GM19043 (cell line): ENCODE results near the gene CD44.

Experiments
- ATAC-seq: cut with Tn5 transposase; IDR thresholded peaks from one replicate; pipeline ENCODE4 v1.9.1; 2021; ENCODE audit warnings: low read depth; ENCODE audit not compliant: unreplicated experiment

CD44 gene

DNA sequence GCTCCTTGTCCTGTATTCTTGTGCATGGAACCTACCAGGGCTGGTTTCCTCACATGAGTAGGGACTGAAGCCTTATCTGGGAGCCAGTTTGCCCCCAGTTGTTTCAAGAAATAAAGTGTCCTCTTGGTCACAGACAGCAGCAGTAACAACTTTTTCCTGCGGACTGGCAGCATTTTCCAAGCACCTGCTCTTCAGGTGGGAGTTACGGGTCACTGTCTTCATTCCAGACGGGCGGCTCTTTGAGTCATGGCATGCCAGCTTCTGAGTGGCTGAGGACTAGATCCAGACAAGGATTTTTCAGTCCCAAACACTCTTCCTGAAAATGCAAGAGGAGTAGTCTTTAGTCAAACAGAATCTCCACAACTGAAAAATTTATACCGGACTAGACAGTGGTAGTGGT lies 2.7 kb upstream of the CD44 start:
- ATAC-seq = no peak

DNA sequence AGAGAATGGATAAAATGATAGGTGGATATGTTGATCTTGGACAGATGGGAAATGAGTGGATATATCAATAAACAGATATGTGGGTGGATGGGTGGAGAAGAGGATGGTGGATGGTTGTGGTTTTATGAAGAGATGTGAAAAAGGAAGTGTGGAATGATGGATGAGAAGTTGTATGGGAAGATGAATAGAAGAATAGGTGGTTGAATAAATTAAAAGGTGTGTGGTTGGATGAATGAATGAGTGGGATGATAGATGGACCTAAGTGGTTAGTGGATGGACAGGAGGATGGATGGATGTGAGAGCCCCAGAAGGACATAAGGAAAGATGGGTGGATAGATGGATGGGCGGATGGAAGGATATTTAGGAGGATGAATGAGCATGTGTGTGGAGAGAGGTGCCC lies 913 bp upstream of the CD44 start:
- ATAC-seq = no peak

DNA sequence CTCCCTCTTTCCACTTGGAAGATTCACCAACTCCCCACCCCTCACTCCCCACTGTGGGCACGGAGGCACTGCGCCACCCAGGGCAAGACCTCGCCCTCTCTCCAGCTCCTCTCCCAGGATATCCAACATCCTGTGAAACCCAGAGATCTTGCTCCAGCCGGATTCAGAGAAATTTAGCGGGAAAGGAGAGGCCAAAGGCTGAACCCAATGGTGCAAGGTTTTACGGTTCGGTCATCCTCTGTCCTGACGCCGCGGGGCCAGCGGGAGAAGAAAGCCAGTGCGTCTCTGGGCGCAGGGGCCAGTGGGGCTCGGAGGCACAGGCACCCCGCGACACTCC lies 397 bp upstream of the CD44 start:
- ATAC-seq = no peak

DNA sequence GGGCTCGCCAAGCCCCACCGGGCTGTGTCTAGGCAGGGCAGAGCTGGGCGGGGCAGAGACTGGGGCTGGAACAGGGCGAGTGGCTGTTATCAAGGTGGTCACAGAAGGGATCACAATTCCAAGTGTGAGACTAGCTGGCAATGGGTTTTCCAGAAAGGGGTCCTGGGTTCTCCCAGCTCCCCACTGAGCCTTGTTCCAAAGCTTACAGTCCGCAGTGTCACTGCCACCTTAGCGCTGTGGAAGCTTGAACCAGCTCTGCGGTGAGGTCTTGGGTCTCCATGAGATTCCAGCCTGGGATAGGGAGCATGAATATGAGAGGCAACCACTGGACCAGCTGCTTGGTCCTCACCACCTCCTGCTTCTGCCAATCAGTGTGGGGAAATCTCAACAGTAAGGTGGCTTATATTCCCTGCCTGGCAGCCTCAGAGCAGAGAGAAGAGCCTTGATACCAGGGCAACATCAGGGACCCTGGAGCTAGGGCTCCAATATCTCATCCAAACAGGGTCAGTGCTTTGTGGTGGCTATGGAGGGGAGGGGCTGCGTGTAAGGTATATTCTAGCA lies 831 bp downstream of the CD44 start:
- ATAC-seq = no peak

DNA sequence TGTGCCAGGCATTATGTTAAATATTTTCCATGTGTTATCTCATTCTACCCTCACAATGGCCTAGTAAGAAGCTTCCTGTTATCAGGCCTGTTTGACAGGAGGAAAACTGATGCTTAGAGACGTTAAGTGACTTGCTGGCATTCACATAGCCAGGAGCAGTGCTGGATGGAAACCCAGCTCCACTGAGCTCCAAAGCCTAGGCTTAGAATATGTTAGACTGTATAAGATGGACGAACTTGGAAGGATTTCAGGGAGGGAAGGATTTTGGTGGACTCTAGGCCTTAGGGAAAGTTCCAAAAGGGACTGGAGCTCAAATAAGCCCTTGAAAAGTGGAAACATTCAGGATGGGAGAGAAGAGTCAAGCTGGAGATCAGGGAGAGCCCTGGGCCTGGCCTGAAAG lies 2.1 kb downstream of the CD44 start:
- ATAC-seq = no peak

DNA sequence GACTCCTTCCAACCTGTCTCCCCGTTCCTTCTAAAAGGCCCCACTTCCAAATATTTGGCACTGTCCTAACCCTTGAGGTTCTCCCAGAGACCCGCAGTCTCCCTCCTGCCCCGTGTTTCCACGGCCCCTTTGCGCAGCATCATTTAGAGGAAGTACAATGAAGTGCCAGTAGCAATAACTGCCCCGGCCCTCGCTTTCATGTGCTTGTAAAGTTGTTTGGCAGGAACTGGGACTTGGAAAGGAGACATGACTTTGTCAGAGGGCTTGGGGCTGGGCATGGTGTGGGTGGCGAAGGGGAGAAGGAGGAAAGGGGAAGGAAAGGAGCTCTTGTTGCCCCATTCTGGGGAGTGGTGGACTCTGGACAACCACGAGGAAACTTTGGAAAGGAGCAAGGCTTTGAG lies 2.6 kb downstream of the CD44 start:
- ATAC-seq = no peak

DNA sequence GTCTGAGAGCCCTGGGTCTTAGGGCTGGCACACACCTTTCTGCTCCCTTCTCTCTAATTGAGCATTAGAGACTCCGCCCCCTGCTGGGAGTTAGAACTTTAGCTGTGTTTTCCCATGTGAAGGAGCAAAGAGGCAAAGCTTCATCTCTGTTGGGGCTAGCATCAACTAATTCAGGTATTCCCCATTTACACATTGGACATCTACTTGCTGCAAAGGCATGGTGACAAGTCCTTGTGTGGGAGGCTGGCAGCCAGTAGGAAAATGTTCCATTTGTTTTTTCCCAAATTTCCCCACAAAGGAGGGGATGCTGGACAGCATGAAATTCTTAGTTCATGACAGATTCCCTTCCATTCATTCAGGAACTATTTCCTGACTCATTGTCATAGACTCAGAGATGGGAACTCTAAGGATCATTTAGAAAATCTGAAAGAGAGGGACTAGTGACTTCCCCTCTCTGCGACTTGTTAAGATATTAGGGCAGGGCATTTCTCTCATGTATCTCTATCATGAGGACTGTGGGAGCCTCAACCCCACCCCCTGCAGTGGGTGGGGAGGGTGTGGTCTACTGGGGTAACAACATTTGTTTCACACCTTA lies 3.6 kb downstream of the CD44 start:
- no peak for ATAC-seq

DNA sequence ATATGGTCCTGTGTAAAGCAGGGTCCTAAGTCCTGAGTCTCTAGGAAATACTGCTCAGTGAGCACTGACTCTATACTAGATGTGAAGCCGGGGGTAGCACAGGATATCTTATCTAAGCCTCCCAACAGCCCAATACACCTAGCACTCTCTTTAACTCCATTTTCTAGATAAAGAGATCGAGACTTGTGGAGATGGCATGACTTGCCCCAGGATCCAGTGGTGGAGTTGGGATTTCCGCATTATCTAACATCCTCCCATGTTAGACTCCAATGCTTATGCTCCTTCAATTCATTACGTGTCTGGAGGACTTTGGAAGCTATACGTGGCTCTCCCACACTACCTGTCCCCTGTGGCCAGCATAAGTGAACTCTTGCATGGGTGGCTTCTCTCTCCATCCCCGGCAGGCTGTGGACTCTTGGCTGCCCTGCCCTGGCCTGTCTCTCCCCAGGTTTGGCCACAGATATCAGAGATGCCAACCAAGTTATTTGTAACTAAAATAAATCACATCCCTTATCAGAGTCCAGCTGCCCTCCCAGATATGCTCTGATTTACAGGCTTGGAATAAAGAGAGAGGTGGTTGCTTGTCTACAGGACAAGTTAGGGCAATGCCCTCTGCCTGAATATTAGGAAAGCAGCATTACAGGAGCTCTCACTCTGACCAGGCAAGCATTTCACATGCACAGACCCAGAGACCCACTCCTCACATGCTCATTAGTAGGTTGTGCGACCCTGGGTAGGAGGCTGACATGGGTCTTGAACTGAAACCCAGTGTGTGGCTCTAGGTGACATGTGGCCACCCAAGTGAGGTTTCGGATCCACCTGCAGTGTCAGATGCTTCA lies 4.5 kb downstream of the CD44 start:
- peak; percentile 0 for ATAC-seq

DNA sequence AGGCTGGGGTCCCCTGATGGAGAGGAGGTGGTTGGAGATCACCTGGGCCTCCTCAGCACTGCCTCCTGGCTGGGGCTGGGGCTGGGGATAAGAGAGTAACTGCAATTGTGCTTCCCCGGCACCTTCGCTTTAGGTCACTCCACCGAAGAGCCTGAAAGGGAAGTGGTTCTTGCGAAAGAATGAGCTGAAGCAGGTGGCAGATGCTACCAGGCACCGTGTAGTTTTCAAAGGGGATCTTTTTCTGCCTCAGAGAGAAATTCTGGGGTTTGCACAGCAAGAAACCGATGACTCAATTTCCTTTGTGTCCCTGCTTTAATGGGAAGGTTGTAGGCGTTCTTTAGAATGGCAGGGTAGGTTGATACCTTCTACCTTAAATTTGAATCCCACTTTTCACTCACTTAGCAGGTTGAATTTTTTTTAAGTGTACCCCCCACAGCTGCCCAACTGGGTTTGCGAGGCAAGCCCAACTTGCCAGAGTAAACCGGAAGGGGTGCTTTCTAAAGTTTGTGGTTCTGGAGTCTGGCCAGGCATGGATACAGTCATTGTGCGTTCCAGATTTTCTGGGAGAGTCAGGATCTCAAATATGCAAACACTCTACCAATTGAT lies 5.3 kb downstream of the CD44 start:
- ATAC-seq = peak; percentile 45

DNA sequence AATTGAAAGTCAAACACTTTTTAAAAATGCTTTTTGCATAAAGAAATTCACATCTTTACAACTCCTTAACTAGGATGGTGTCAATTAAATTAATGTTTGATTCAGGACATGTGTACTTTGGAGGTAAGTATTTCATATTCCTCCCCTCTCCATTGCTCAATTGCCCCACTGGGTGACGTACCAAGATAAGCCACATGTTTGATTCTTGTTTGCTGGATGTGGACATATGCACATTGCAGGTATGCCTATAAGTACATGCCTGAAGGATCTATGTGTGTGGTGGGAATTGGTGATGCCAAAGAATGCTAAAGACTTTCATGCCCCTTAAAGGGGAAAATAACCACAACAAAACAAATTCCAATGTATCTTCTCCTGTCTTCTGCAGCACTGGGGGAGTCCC lies 5.8 kb downstream of the CD44 start:
- no peak for ATAC-seq

DNA sequence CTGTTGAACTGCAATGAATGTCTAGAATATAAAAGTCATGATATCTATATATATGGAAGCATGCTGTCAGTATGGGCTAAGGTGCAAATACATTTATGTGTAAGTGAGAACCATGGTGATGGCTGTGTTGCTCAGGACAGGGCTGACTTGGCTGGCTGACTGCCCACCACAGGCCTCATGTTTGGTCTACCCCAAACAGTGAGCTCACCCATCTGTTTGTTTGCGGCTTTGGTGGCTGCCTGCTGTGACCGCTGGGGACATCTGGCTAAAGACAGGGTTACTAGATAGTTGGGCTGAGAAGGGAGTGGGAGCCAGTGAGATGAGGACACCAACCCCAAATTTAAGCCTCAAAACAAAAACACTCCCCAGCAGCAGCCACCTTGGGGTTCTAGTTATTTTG lies 6.3 kb downstream of the CD44 start:
- peak; percentile 36 for ATAC-seq

DNA sequence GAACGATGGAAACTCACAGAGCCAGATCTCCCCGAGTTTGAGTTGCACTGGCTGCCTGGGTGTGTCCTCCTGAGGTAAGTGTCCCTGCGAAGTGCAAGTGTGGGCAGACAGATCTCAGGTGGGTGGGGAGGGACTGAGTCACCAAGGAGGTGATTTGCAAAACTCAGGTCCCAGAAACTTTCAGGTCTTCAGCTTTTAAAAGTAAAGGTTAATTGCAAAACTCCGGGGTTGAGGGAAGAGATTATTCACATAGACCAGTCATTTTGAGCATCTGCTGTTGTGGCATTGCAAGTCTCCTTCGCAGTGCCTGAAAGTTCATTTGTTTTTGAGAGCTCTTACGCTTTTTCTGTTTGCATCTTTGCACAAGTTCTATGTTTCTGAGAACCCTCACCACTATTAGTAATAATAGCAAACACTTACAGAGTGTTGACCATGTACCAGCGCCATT lies 7.1 kb downstream of the CD44 start:
- peak; percentile 30 for ATAC-seq

DNA sequence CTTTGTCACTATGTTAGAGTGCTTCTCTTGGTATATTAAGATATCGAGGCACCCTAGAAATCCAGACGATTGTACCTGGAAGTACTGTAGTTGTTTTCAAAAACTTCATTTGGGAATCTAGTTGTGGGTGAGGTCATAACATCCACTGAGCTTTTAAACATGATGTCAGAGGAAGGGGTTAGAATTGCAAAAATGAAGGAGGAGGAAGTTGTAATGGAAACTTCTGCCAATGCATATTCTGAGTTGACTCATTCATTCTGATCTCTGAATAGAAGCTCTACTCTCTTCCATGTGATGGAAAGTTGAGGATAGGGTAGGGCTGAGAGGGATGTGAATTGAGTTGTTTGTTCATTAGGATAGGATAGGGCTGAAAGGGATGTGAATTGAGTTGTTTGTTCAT lies 7.7 kb downstream of the CD44 start:
- ATAC-seq = no peak

DNA sequence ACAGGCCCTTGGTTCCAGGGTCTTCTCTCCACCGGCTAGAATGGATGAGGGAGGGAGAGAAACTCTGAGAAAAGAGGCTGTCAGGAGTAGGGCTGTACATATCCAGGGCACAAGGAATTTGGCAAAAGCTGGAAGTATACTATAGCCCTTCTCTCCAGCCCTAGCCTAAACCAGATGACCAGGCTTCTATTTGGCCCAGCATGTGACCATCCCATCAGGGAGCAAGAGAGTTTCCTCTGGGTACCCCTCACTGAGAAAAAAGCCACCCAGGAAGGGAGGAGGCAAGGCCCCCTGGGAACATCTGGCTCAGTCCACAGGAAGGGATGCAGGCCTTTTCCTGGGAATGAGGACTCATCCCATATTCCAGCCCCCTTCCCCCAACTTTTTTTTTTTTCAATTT lies 8.3 kb downstream of the CD44 start:
- ATAC-seq = no peak

DNA sequence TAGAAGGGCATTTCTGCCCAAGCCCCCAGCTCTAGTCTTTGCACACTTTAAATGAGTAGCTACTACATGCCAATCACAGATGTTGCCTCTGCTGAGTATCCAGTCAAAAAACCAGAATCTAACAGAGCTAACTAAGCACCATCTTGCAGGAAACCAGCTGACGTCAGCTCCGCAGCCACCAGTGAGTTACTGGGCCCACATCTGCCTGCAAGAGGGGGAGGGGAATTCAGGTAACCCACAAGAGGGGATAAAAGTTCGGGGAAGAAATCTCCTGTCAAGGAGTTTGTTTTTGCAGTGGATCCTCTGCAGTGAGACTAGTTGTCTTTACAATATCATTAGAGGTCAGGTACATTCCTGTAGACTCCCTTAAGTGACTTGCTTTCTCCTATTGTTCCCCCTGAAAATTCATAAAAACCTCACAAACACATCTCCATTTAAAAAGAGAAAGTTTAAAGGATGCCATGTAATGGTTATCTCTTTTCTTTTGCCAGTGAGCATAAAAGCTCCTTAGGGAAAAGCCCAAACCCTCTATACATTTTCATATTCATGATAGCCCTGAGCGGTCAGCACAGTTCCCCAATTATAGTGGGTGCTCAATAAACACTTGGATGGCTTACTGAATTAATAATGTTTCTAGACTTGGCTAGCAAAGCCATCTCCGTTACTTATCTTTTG lies 9.3 kb downstream of the CD44 start:
- no peak for ATAC-seq

DNA sequence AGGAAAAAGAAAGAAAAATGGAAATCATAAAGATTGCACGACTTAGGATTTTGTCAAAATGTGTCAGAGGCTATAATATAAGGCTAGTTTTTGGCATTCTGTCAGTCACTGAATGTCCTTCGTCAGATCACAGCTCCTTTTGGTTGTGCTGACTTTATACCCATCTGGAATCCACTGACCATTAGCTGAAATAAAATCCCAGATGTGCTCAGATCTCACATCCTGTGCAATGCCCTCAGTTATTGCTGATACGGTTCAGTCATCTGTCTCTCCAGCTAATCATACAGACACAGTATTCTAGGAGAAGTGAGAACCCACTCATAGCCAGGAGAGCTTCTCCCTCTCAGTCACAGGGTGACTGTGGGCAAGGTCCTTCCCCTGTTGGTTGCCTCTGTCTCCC lies 11.5 kb downstream of the CD44 start:
- no peak for ATAC-seq

DNA sequence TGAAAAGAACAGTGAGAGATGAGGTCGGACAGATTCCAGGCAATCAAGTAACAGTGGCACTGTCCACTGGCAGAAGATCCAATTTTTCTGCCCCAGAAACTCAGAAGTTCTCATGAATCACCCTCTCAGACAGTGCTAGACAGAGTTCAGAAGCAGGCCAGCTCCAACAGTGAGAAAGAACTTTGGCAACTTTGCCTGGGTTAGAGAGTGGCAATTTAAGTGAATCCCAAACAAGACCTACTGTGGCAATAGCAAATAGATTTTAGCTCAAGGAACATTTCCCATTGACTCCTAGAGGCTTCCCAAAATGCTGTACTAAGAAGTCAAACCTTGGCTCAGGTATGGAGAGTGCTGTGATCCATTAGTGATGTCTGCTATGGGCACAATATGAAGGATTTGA lies 12.3 kb downstream of the CD44 start:
- ATAC-seq = no peak

DNA sequence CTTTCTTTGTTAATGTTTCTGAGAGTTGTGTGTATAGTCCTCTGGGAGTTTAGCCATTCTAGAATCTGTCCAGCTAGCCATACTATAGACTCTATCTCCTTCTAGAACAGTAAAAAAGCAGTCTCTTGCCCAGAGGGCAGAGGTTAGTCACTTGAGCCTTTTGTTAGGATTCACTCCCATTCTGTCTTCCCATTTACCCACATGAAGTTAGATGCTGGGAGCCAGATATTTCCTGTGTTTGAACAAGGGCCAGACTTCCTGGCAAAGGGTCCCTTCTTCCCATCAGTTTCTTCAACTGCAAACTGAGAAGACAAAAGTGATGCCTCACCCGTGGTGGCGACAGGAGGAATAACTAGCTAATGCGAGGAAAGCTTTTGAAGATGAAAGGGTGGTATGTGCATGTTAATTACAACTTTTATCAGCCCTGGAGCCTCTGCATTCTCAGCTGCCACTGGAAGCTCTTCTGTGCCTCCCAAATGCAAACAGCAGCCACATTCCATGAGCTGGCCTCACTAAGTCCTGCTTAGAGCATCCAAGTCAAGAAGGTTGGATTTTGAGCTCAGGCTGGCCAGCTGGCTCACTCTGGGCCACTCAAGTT lies 12.8 kb downstream of the CD44 start:
- ATAC-seq = no peak

DNA sequence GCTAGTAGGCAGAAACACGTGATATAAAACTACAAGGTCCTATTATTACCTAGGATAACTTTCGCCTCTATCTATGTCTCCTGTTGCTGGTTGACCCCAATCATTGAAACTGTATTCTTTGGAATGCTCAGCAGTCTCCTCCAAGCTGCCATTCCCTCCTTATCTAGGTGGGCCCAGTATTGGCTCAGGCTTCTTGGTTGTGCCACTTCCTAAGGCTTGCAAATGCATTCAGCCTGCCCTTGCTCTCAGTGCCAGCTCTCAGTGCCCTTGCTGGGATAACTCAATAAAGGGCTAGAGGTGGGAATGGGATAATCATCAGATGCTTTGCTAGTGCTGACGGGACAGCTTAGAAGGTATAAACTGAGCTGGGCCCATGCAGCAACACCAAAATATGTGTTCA lies 13.6 kb downstream of the CD44 start:
- no peak for ATAC-seq

DNA sequence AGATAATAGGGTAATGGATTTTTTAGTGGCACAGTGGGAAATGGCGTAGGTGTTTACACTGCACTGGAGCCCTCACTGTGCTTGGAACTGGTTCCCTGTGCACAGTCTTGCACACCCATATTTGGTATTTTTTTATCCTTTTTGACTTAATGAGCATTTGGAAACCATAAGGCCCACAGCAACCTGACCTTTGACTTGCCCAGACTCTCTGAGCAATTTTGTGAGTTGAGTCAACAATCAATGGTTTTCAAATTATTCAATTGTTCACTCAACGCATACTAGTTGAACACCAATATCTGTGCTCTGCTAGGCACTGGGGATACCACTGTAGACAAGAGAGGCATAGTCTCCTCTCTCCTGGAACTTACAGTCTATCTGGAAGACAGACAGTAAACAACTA lies 14.3 kb downstream of the CD44 start:
- no peak for ATAC-seq

DNA sequence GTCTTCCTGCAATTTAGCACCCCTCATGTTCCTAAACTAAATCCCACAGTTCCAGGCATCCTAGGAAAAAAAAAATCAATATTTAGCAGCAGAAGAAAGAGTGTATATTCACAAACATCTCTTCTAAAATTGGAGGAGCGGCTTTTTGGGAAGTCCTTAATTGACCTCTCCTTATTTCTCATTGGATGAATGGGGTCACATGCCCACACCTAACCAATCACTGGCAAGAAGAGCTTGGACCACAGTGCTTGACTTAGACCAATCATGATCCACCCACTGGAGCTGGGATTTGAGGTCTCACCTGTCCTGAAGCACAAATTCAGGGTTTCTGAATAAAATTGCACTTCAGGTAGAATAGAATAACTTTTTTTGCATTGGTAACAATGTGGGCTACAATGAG lies 16.0 kb downstream of the CD44 start:
- no peak for ATAC-seq
